Adrenal gland (tissue), 12 donors: ENCODE data around the gene PGRMC2. TPM values are rescaled to one million over a fixed set of nuclear protein-coding genes. Genes with fewer than 3 reads are reported as not detected.

Experiments used
- DNase-seq, 7 donors: peaks; one replicate each; pipeline ENCODE4 v3.0.0-alpha.2; 2019 to 2020
- H3K27ac ChIP-seq, 5 donors: fragments of 200-600 bp; sonication (generic) in 4 of 5; 1 replicate in 3 of 5; 2 replicates in 2 of 5; pipeline versions ENCODE4 v1.5.1 to v1.8.0; 2016 to 2020; ENCODE audit warnings: mild to moderate bottlenecking in 1 of 5
- H3K27me3 ChIP-seq: fragments of 200-600 bp; 2 replicates; pipeline ENCODE4 v1.8.0; 2021
- H3K36me3 ChIP-seq, 2 donors: fragments of 200-600 bp; replicated peaks in 1 of 2; 1 replicate in 1 of 2; 2 replicates in 1 of 2; pipeline versions ENCODE4 v1.5.1 to v1.8.0; 2018 to 2022
- H3K4me1 ChIP-seq, 2 donors: fragments of 200-600 bp; replicated peaks in 1 of 2; 1 replicate in 1 of 2; 2 replicates in 1 of 2; pipeline versions ENCODE4 v1.5.1 to v1.8.0; 2018 to 2021
- H3K4me3 ChIP-seq, 4 donors: fragments of 200-600 bp; sonication (generic) in 3 of 4; one replicate each; pipeline ENCODE4 v1.5.1; 2016 to 2018
- H3K9me3 ChIP-seq, 3 donors: fragments of 200-600 bp; sonication (generic) in 1 of 3; replicated peaks in 1 of 3; 1 replicate in 2 of 3; 2 replicates in 1 of 3; pipeline versions ENCODE4 v1.5.1 to v1.8.0; 2016 to 2021
- CTCF ChIP-seq, 6 experiments: fragments of 450-650 bp in 4 of 6; fragments of 200-600 bp in 2 of 6; sonication (generic) in 1 of 6; IDR thresholded peaks; 1 replicate in 5 of 6; 2 replicates in 1 of 6; pipeline versions ENCODE4 v1.5.1 to v1.8.0; 2016 to 2021; ENCODE audit warnings: antibody characterized with exemption in 6 of 6, mild to moderate bottlenecking in 2 of 6, moderate library complexity in 1 of 6
- POLR2A ChIP-seq, 2 donors: fragments of 450-650 bp; IDR thresholded peaks; one replicate each; pipeline ENCODE4 v1.6.1; 2017; ENCODE audit warnings: antibody characterized with exemption in 2 of 2, mild to moderate bottlenecking in 2 of 2, moderate library complexity in 1 of 2
- WGBS, 4 donors: extraction: QIAGEN DNeasy Blood & Tissue Kit in 2 of 4; methylation state at CpG; one replicate each; pipeline versions ENCODE4 v1.1.5 to v1.1.7; 2013 to 2017; 5-methylcytosine and 5-hydroxymethylcytosine counted together
- intact Hi-C, 2 donors: fragments of 100-400 bp; cut with DNase I; formaldehyde crosslinking; loops; one replicate each; pipeline versions ENCODE4 v1.14.1 to v1.15.0; 2022 to 2023
- polyA plus RNA-seq, 3 donors: library from polyadenylated mRNA; stranded (reverse); fragments of 200-250 nt in 2 of 3; fragments of 350-450 nt in 1 of 3; fragmentation: Illumina TruSeq in 1 of 3; extraction: RNeasy Lipid Tissue Mini Kit (QIAGEN cat#74804) in 1 of 3; gene quantifications; one replicate each; pipeline ENCODE4 v1.2.3, GENCODE V29; 2013 to 2014
- total RNA-seq, 9 donors: library from RNA; depleted of rRNA in 4 of 9; stranded (reverse); fragments of >200 nt in 4 of 9; fragments of 120-200 nt in 1 of 9; fragmentation: NEBNext Ultra II Directional in 1 of 9; extraction: Animal tissue kit (Norgen Biotek cat#: 25700) in 1 of 9; gene quantifications; one replicate each; pipeline versions ENCODE4 v1.1.0 to v1.2.4, GENCODE V29; 2013 to 2023
- donor health status: healthy with polysubstance abuse.
- donor health status: Bipolar disorder and iron deficiency.
- donor health status: DM: yes; HTN: yes; CAD: no.
- donor health status: DM: no; HTN: no; CAD: no.
- donor health status: DM: no; HTN: no; CAD: no.
- donor health status: DM: yes; HTN: yes; CAD: no.

Gene PGRMC2
- total and polyA plus RNA-seq, 12 donors = 22.9 to 152 (median 43.8) TPM

- Histone ChIP-seq H3K27me3 (no peaks in the 10 kb centered on the region), H3K36me3 (no peaks in the 10 kb centered on the region), H3K9me3 (no peaks in the 10 kb centered on the region), H3K27ac (no peak overlapping the region), H3K4me1 (no peaks in the 10 kb centered on the region), H3K4me3 (no peak overlapping the region)
- no peak for DNase-seq
- intact Hi-C loops = no loop called here
- TF ChIP-seq POLR2A (IDR thresholded peaks at IDR 0.05) (no peak), CTCF (IDR thresholded peaks at IDR 0.05) (no peak)
- WGBS, 4 donors = 67 to 89% (median 76%) methylated on average over 2 of the region's 2 CpGs
Observed at GRCh38 chr4:128225148-128225547, 62.5 kb downstream of the PGRMC2 start.

GRCh38 chr4:128221586-128221985, 66.0 kb downstream of the PGRMC2 start:
- no peak overlapping the region for H3K4me3 ChIP-seq
- TF ChIP-seq CTCF (IDR thresholded peaks at IDR 0.05) (no peak), POLR2A (IDR thresholded peaks at IDR 0.05) (no peak)
- no peaks in the 10 kb centered on the region for H3K27me3 ChIP-seq
- no peaks in the 10 kb centered on the region for H3K4me1 ChIP-seq
- H3K27ac ChIP-seq = no peak overlapping the region
- intact Hi-C loops = no loop called here
- no peak for DNase-seq
- no peaks in the 10 kb centered on the region for H3K9me3 ChIP-seq
- no peaks in the 10 kb centered on the region for H3K36me3 ChIP-seq

- Histone ChIP-seq H3K27ac (no peak overlapping the region), H3K36me3 (no peaks in the 10 kb centered on the region), H3K27me3 (no peaks in the 10 kb centered on the region), H3K4me3 (no peak overlapping the region), H3K4me1 (no peaks in the 10 kb centered on the region), H3K9me3 (no peaks in the 10 kb centered on the region)
- DNase-seq = no peak
- intact Hi-C loops = no loop called here
- WGBS, 4 donors = 30 to 47% (median 35%) methylated on average over 8 of the region's 8 CpGs
- TF ChIP-seq POLR2A (IDR thresholded peaks at IDR 0.05) (no peak), CTCF (IDR thresholded peaks at IDR 0.05) (peak in 5 of 6 experiments; percentile 28 to 53 (median 47))
Observed at GRCh38 chr4:128220286-128221235, 67.1 kb downstream of the PGRMC2 start.

Other genes with a start within 250 kb of the PGRMC2 start
- gene LARP1B, start 226.5 kb downstream of the PGRMC2 start, total RNA-seq = 10 to 100 TPM in 6 of 9 donors, 1 to 10 TPM in 3; 5.0 to 22.1 (median 12.2) TPM
- 10 to 100 TPM in 2 of 3 donors, 1 to 10 TPM in 1; 7.4 to 27.7 (median 12.4) TPM for gene LARP1B, start 226.5 kb downstream of the PGRMC2 start, polyA plus RNA-seq